GM12875 (cell line): ENCODE results near the gene HSD17B2.

Experiments used
- H3K4me3 ChIP-seq: one replicate; pipeline ENCODE4 v1.5.1; 2011; ENCODE audit warnings: low read depth, low read length, control low read depth
- CTCF ChIP-seq: IDR thresholded peaks from 2 replicates; pipeline ENCODE4 v1.5.1; 2011; ENCODE audit warnings: low read depth, mild to moderate bottlenecking, control low read depth, inconsistent platforms, low read length, moderate library complexity, borderline replicate concordance; ENCODE audit not compliant: insufficient read depth

The HSD17B2 gene

DNA sequence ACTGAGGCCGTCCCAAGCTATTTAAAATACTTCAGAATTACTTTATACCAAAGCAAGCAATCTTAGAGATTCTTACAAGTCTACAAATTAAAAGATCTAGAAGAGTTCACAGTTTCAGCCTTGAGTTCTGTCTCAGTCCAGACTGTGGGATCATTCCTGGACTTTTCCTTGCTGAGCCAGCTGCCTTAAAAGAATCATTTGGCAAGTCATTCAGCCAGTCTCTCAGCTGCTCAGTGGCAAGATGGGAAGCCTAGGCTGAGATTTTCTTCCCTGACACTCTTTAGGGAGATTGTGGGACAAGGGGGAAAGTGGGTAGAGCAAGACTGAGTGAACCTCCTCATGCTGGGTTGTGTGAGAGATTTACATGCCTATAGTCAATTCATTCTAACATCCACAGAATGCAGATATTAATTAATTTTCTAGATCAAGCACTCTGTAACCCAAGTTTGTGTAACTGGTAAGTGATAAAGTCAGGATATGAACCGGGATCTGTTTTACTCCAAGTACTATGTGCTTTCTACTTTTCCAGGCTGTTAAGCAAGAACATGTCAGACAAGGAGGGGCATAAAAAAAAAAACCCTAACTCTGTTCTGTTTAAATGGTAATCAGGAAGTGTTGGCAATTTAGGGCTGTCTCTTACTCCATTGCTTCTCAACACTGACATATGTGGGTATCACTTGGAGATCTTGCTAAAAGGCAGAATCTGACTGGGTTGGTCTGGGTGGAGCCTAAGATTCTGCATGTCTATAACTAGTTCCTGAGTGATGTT, 50.1 kb downstream of the HSD17B2 start:
- no peak overlapping the region for H3K4me3 ChIP-seq
- TF ChIP-seq CTCF, result no peak

- no peak for TF ChIP-seq CTCF
- no peak overlapping the region for H3K4me3 ChIP-seq
Measured at GRCh38 chr16:82088483-82088882, 53.4 kb downstream of the HSD17B2 start.

DNA sequence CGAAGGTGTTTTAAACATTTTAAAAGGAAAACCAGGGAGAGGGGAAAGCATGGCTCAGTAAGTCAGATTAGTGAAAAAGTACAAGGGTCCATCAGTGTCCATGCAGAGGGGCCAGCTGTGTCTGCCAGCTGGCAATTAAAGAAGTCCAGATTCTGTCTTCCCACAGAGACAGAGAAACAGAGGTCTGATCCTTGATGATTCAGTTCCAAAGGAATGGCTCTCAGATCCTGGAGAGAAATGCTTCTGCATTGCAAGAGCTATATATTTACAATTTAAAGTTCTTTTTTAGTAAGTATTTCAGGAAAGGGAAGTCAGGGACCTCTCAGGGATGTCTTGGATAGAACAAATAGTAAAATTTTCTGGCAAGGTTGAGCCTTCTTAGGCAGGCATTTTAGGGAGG, 56.2 kb downstream of the HSD17B2 start:
- H3K4me3 ChIP-seq, result no peak overlapping the region
- no peak for TF ChIP-seq CTCF

DNA sequence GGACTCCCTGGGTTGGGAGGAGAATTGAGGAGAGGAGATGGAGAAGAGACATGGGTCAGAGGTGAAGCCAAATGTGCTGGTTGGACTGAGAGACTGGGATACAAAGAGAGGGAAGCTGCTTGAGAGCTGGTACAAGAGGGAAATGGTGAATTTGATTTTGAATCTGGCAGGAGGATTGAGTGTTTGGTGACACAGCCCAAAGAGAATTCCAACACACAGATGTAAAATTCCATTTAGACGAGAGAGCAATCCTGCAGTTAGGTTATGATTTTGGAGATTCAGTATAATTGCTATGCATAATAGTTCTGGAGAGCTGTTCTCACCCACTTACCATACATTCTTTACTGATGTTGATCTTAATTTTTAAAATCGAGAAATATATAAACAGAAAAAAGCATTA, 57.7 kb downstream of the HSD17B2 start:
- no peak for TF ChIP-seq CTCF
- H3K4me3 ChIP-seq, result no peak overlapping the region

DNA sequence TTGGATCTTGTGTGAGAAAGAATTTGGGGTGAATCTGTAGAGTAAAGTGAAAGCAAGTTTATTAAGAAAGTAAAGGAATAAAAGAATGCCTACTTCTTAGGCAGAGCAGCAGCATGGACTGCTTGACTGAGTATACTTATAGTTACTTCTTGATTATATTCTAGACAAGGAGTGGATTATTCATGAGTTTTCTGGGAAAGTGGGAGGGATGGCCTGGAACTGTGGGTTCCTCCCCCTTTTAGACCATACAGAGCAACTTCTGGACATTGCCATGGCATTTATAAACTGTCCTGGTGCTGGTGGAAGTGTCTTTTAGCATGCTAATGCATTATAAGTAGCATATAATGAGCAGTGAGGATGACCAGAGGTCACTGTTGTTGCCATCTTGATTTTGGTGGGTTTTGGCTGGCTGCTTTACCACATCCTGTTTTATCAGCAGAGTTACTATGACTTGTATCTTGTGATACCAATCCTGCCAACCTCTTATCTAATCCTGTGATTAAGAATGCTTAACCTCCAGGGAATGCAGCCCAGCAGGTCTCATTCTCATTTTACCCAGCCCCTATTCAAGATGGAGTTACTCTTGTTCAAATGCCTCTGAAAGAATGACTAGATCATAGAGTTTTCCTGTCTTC, 58.7 kb downstream of the HSD17B2 start:
- no peak overlapping the region for H3K4me3 ChIP-seq
- no peak for TF ChIP-seq CTCF

DNA sequence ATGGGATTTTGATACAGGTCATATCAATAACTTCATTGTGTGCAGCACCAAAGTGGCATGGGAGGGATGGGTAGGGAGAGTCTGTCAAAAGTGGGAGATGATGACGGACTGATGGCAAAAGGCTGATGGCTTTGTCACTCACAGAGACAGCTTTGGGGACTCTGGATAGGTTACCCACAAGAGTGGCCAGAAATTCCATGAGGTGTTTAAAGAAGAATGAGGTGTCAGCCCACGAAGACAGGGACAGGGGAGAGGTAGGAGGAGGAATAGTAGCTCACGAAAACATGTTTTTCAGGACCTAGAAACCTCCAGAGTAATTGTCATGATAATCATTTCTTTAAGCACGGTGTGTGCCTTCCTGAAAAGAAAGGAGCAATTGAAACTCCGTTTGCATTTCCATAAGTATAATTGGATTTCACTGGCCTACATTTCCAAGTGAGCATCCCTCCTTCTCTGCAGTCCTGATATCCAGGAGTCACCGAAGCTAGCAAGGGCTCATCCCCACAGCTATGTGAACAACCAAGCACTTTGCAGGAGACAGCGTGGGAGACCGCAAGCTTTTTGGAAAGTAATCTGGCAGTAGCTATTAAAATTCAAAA, 60.0 kb downstream of the HSD17B2 start:
- H3K4me3 ChIP-seq, result no peak overlapping the region
- TF ChIP-seq CTCF, result no peak

DNA sequence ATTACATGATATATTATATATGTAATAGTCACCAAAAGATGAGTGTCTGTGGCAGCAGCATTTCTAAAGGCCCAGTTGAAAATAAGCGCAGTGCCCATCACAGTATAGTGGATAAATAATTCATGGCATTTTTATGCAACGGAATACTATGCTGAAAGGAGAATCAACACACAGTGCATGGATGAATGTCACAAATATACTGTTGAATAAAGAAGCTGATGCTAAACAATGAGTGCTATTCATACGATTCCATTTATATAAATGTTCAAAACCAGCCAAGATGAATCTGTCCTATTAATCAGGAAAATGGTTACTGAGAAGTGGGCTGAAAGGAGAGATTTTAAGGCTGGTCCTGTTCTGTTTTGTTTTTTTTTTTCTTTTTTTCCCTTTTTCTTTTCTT, 61.6 kb downstream of the HSD17B2 start:
- H3K4me3 ChIP-seq, result no peak overlapping the region
- TF ChIP-seq CTCF, result no peak
